CD4-positive, alpha-beta T cell treated with Interferon gamma for 1 hour (primary cell): ENCODE results near the gene PTK6.
A peak's percentile ranks its signal among the peaks of the same experiment; 100 is the strongest.

ENCODE experiments used
- DNase-seq: peaks from one replicate; pipeline ENCODE4 v3.0.0-alpha.2; 2020

PTK6 gene

DNA sequence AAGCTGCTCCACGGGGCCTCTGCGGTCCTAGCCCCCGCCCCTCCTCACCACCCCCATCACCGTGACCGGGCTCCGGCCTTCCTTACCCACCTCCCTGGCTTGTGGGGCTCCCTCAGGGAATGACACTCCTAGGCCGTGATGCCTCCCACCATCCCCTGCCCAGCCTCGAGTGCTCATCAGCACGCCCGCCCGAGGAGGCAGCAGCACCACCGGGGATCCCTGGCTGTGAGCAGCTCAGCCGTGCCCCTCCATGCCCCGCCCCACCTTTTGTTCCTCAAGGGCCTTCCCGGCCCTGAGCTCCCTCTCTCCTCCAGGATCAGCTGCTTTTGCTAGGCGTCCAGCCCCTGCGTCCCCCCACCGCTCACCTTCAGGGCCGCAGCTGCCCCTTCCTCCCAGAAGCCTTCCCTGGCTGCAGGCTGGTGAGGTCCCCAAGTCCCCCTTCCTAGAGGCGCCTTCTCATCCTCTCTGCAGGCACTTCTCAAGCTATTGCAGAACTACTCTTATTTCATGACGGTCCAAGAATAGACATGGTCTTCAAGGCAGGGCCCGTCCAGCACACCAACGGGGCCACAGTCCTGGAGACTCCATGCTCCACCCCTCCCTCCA is 19.8 kb upstream of the PTK6 start:
- no peak for DNase-seq

DNA sequence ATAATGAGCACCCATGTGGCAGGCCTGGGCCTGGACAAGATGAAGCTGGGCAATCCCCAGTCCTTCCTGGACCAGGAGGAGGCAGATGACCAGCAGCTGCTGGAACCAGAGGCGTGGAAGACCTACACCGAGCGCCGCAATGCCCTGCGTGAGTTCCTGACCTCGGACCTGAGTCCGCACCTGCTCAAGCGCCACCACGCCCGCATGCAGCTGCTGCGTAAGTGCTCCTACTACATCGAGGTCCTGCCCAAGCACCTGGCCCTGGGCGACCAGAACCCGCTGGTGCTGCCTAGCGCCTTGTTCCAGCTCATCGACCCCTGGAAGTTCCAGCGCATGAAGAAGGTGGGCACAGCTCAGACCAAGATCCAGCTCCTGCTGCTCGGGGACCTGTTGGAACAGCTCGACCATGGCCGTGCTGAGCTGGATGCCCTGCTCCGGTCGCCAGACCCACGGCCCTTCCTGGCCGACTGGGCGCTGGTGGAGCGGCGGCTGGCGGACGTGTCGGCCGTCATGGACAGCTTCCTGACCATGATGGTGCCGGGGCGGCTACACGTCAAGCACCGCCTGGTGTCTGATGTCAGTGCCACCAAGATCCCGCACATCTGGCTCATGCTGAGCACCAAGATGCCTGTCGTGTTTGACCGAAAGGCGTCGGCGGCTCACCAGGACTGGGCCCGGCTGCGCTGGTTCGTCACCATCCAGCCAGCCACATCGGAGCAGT is 18.6 kb upstream of the PTK6 start:
- no peak for DNase-seq

DNA sequence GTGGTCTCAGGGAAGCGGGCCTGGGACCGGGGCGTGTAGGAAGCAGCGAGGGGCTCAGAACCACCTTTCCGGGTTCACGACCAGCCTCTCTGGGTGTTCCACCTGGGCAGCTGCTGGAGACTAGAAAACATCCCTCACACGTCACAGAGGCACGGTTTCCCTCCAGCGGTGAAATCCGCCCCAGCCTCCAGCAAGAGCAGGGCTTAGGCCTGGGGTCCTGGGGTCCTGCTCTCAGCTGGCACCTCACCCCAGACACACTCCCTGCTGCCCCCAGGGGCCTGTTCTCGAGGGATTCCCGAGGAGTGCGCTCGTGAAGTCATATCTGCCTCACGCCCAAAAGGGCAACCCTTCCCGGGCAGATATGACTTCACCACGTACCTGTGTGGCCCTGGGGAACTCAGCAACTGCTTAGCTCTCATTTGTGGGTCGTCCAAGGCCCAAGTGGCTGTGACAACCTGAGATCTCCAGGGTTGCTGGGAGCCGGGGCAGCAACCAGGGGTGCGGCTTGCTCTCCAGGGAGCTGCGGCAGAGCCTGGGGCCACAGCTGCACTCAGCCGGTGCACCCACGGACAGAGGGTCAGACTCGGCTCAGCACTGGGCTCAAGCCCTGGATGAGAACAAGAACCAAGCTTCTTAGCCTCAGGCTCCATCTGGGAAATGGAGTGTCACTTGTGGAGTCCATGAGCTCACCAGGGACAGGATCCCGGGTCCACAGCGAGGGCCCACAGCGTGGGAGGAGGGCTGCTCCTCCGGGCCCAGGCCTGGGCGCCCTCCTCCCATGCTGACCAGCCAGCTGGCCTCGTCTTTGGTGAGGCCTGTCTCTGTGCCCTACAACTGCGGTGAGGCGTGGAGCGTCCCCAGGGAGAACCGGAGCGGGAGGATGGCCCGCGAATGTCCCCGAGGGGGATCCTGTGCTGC is 17.4 kb upstream of the PTK6 start:
- DNase-seq, result peak; percentile 39

DNA sequence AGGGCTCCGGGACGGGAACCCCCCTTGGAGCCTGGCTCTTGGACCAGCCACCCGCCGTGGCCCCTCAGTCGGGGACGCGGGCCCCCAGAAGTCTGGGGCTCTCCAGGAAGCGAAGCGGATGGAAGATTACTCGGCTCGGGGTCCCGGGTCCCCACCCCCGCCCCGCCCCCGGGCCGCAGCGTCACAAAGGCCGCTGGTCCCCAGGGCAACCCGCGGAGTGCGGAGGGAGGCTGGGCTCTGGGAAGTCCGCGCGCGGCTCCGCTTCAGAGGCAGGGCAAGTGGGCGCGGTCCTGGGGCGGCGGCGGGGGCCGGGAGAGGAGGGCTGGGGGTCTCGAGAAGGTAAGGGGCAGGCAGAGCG is 16.7 kb upstream of the PTK6 start, which contains the start of gene FNDC11:
TSS of gene FNDC11 (plus strand) at position 227 of the 358 bp plus-strand sequence. CDS start 1,505 bp downstream, outside the sequence.
- peak; percentile 69 for DNase-seq

GRCh38 chr20:63553251-63553932 is 16.2 kb upstream of the PTK6 start:
- peak; percentile 87 for DNase-seq

DNA sequence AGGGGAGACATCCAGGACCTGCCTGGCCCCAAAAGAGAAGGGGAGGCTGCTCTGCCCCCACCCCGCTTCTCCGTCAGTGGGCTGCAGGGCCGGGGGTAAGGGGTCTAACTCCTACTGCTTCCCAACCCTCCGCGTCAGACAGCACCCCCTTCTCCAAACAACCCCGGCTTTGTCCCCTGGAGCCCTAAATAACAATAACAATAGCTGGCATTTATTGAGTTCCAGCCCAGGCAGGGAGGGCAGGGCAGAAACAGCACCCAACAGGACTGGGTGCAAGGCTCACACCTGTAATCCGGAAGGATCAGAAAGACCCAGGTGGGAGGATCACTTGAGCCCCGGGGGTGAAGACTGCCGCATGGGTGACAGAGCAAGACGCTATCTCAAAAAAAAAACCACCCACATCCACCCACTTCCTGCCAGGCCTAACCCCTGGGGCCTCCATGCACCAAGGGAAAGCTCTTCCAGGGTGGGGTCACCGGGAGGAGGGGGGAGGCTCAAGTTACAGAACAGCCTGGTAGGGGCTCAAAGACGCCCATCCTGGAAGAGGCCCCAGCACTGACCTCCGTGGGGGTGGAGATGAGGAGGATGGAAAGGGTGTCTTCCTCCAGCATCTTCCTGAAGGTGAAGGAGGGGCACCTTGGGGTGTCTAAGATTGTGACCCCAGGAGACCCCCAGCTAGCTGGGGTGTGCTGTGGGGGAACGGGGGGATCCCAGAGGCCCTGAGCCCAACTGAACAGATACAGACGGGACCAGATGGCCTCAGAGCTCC is 15.5 kb upstream of the PTK6 start:
- peak; percentile 71 for DNase-seq

GRCh38 chr20:63551068-63551467 is 13.9 kb upstream of the PTK6 start:
- DNase-seq, result no peak

DNA sequence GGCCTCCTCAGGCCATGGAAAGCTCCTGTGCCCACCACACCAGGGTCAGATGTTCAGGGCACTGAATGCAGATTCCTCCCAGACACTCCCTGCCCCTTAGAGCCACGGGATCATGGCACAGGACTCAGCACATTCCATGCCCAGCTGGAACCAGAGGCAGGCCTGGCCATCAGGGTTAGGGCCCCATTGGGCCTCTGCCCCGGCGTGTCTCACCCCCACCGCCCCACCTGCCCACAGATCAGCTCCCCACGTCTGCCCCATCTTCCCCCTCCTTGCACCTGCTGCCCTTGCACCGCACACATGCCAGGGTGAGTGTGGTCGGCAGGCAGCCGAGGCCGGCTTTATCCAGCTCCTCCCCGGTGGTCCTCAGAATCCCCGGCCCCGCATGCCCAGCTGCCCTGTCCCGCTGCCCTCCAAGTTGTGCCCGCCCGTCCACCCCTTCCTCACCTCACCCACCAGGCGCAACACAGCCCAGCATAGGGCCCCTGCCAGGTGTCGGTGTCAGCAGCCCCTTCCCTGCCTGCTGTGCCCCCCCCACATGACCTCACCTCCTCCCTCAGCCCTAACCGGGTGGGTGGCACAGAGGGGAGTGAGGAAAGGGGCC is 12.6 kb upstream of the PTK6 start:
- no peak for DNase-seq

DNA sequence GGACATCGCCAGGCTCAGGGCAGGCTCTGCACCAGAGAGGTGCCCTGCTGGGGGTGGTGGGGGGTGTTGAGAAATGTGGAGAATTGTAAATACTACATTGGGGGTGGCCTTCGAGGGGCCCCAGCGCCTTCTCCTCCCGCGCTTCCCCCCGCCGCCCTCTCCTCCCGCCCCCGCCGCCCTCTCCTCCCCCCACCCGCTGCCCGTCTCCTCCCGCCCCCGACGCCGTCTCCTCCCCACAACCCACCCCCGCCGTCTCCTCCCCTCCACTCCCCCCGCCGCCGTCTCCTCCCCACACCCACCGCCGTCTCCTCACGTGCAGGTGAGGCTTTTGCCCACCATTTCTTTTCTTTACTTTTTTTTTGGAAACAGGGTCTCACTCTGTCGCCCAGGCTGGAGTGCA is 11.8 kb upstream of the PTK6 start:
- DNase-seq, result no peak

GRCh38 chr20:63548542-63548941 is 11.4 kb upstream of the PTK6 start:
- no peak for DNase-seq

DNA sequence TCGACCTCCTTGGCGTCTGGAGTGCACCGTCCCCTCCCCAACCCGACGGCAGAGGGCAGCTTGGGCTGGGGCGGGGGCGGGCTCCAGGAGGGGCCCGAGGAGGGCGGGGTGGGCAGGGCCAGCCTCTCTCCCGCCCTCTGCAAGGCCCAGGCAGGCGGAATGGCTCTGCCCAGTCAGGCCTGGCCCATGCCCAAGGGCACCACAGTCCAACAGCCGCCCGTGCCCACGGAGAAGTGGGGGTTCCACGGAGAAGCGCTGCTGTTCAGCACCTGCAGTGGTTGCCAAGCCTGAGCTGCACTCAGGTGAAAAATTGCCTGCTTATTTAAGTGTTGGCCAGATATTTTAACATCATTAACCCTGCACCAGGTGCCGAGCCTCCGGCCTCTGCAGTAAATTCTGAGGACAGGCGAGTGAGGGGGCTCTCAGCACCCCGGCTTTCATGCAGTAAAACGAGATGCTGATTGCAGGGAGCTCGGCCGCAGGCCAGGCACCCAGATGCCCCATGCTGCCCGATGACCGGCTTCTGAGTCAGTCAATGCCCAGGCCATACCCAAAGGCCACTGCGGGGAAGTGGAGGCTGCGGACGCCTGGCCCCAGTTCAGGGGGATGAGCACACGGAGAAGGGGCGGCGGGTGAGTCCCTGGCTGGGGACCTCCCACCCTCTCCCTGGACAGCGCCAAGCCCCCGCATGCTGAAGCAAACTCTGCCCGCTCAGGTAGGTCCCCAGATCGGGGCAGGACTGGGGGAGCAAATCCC is 10.7 kb upstream of the PTK6 start, which contains the start of gene SRMS:
TSS of gene SRMS (minus strand) at position 25 of the 756 bp plus-strand sequence. CDS start 286 bp downstream, outside the sequence.
- DNase-seq, result no peak

DNA sequence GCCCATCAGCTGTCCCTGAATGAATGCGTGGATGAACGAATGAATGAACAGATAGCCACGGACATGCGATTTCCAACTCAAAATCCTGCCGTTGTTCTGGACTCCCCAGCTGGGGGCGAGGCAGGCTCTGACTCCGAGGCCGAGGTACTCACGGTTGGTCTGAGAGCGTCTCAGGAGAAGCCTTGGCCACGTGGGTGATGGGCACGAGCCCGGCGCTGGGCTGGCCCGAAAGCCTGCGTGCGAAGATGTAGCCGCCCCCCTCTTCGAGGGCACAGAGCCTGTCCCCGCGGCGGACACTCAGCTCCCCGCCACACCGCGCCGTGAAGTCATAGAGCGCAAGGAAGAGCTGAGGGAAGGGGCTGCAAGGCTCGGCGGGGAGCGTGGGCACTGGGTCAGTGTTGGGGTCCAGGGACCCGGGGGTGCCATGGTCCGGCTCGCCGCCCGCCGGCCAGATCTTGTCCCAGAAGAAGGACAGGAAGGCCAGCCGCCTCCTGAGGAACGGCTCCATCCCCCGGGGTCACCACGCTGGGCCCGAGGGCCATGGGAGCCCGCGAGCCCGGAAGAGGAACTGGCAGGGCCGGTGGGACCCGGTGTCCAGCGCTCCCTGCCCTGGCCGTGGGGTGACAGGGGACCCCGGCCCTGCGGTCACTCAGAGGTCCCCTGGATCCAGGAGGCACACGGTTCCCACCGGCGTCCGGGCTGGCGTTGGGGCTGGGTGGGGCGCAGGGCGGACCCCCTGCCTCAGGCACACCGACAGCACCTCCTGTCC is 10.0 kb upstream of the PTK6 start:
- DNase-seq, result no peak

DNA sequence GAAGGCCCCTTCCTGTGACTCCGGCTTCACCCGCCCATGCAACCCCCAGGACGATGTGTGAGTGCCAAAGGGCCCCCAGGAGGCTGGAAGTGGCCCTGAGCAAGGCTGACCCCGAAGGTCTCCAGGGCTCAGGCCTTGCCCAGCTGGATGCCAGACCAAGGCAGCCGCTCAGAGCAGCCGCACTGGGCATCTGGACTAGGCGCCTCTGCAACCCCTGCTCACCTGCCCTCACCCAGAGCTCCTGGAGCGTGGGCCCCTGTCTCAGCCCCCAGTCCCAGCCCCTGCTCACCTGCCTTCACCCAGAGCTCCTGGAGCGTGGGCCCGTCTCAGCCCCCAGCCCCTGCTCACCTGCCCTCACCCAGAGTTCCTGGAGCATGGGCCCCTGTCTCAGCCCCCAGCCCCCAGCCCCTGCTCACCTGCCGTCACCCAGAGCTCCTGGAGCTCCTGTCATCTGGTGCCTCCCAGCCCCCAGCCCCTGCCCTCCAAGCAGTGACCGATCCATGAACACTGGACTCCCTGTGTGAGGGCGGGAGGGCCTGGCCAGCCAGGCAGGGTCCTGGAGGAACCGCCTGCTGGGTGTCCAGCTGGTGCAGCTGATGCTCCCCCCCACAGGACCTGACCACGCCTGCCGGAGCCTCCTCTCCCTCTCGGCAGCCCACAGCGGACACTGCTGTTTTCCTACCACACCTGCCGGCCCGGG is 9.2 kb upstream of the PTK6 start:
- DNase-seq, result no peak

DNA sequence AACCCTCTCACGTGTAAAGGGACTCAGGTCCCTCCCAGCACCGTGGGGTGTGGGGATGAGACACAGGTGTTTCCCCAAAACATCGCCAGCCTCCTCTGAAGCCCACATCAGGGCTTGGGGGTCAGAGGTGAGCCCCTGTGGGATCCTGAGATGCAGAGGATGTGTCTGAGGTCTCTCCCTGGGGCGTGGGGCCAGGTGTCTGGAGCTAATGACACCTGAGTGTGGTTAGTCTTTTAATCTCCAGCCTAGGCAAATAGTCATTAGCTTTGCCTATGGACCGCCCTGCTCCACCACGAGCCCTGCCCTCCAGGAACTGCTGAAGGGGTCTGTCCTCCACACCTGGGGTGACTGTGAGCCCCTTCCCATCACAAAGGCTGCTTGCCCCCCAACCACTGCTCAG is 8.6 kb upstream of the PTK6 start:
- no peak for DNase-seq

DNA sequence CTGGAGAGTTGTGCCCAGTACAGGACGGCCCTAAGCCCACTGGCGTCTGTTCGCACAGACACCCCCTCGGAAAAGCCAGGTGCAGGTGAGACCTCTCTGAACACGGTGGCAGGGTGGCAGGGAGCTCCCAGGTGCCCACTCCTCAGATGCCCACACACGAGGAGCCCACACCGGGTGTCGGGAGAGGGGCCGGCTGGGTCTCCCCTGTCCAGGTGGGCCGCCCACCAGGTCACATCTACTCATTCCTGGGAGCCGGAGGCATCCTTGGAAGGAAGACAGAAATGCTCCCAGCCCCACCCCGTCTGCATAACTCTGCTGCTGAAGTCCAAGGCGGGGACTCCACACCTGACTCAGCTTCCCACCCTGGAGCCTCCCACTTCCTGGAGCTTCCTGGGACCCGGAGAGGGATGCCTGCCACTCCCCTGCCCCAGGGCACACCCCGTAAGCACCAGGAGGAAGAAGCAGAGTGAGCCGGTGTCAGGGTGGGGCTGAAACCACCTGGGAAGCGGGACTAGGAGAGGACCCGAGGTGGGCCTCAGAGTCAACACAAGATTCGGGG is 7.9 kb upstream of the PTK6 start:
- no peak for DNase-seq

DNA sequence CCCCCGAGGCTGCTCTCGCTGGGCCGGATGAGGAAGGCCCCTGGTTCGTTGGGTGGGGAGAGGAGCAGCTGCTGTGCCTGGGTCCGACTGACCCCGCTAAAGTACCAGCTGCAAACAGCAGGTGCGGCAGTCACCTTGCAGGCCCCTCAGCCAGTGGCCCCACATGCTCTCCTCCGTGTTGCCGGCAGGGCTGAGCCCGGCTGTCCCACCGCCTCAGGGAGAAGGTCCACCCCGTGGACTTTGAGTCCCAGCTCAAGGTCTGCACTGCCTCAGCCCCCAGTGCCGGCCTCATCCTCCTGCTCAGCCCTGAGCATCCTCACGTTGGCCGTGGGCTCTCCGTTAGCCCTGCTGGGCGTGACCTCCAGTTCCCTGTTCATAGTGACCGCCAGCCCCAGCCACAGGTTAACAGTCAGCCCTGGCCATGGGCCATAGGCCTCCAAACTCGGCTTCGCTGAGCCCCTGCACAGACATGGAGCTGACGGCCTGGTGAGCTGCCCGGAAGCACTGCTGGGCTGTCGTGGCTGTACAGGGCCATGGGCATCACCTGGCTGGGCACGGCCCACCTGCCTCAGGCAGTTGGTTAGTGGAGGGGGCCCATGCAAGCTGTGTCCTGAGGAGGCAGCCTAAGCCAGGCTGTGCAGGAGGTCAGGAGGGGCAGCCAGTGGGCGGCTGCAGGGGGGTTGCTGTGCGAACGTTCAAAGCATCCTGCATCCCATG is 7.2 kb upstream of the PTK6 start:
- no peak for DNase-seq

GRCh38 chr20:63543733-63544132 is 6.6 kb upstream of the PTK6 start:
- no peak for DNase-seq

DNA sequence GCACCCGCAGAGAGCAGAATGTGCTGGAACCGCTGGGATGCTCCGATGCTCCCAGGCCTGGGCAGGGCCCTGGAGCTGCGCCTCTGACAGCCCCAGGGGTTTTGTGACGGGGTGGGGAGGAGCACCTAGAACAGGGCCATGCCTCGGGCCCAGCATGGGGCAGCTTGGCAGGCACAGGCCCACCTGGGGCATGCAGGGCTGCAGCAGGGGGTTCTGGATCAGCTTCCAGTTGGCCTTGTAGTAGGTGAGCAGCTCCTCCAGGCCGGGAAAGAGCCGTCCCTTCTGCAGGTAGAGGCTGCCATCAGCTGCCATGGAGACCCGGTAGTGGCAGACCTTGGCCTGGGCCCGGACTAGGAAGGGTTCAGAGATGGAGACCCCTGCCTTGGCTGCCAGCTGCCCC is 6.0 kb upstream of the PTK6 start:
- no peak for DNase-seq
